Breast epithelium (tissue), 4 donors: Measurements from ENCODE around the gene R3HDML. TPM values are rescaled to one million over a fixed set of nuclear protein-coding genes. Genes with fewer than 3 reads are reported as not detected.

Experiments used
- DNase-seq, 2 donors: peaks; one replicate each; pipeline ENCODE4 v3.0.0-alpha.2; 2019; ENCODE audit warnings: low spot score in 2 of 2
- H3K27ac ChIP-seq, 2 donors: fragments of 200-600 bp; sonication (generic) in 1 of 2; one replicate each; pipeline ENCODE4 v1.5.1; 2016 to 2019; ENCODE audit warnings: mild to moderate bottlenecking in 1 of 2
- H3K27me3 ChIP-seq, 2 donors: fragments of 200-600 bp; sonication (generic) in 1 of 2; one replicate each; pipeline versions ENCODE4 v1.5.1 to v1.6.0; 2017 to 2019; ENCODE audit warnings: control low read depth in 1 of 2, mild to moderate bottlenecking in 1 of 2
- H3K36me3 ChIP-seq: fragments of 200-600 bp; one replicate; pipeline ENCODE4 v1.5.1; 2019
- H3K4me1 ChIP-seq, 2 donors: fragments of 200-600 bp; sonication (generic); one replicate each; pipeline ENCODE4 v1.5.1; 2016 to 2019; ENCODE audit warnings: control low read depth in 1 of 2
- H3K4me3 ChIP-seq, 3 donors: fragments of 200-600 bp; sonication (generic); 1 replicate in 2 of 3; 2 replicates in 1 of 3; pipeline ENCODE4 v1.5.1; 2016 to 2019; ENCODE audit warnings: mild to moderate bottlenecking in 3 of 3, moderate library complexity in 2 of 3
- H3K9me3 ChIP-seq, 2 donors: fragments of 200-600 bp; sonication (generic) in 1 of 2; one replicate each; pipeline ENCODE4 v1.5.1; 2016 to 2019; ENCODE audit warnings: control low read depth in 1 of 2
- POLR2A ChIP-seq: fragments of 450-650 bp; IDR thresholded peaks from one replicate; pipeline ENCODE4 v1.6.1; 2016; ENCODE audit warnings: antibody characterized with exemption, mild to moderate bottlenecking, moderate library complexity
- POLR2AphosphoS5 ChIP-seq, 3 donors: sonication (generic); formaldehyde crosslinking; IDR thresholded peaks; one replicate each; pipeline ENCODE4 v1.6.1; 2017; ENCODE audit warnings: antibody characterized with exemption in 3 of 3
- intact Hi-C: fragments of 100-400 bp; cut with DNase I; formaldehyde crosslinking; loops from one replicate; pipeline ENCODE4 v1.15.1; 2023; ENCODE audit warnings: low total_unique reads
- total RNA-seq, 3 donors: library from RNA; depleted of rRNA; stranded (reverse); fragments of >200 nt; gene quantifications; one replicate each; pipeline ENCODE4 v1.1.0, GENCODE V29; 2016
- TF ChIP-seq, protein P1 (sequence below), 3 donors: fragments of 450-650 bp; IDR thresholded peaks; one replicate each; pipeline ENCODE4 v1.5.1; 2016 to 2017; ENCODE audit warnings: antibody characterized with exemption in 3 of 3, mild to moderate bottlenecking in 3 of 3, moderate library complexity in 3 of 3

The R3HDML gene
- total RNA-seq, 3 donors from 2014 or later: not detected

- H3K4me1 ChIP-seq: no peaks in the 10 kb centered on the region
- H3K9me3 ChIP-seq: no peaks in the 10 kb centered on the region
- intact Hi-C loops: no loop called here
- H3K27me3 ChIP-seq: peaks cover 0 to 6% of the 10 kb centered on the region in 2 donors
- TF ChIP-seq, protein P1, sequence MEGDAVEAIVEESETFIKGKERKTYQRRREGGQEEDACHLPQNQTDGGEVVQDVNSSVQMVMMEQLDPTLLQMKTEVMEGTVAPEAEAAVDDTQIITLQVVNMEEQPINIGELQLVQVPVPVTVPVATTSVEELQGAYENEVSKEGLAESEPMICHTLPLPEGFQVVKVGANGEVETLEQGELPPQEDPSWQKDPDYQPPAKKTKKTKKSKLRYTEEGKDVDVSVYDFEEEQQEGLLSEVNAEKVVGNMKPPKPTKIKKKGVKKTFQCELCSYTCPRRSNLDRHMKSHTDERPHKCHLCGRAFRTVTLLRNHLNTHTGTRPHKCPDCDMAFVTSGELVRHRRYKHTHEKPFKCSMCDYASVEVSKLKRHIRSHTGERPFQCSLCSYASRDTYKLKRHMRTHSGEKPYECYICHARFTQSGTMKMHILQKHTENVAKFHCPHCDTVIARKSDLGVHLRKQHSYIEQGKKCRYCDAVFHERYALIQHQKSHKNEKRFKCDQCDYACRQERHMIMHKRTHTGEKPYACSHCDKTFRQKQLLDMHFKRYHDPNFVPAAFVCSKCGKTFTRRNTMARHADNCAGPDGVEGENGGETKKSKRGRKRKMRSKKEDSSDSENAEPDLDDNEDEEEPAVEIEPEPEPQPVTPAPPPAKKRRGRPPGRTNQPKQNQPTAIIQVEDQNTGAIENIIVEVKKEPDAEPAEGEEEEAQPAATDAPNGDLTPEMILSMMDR (IDR thresholded peaks at IDR 0.05): no peak
- no peak for TF ChIP-seq POLR2A
- no peak for TF ChIP-seq POLR2AphosphoS5 (IDR thresholded peaks at IDR 0.05)
- no peak for DNase-seq
- no peak overlapping the region for H3K4me3 ChIP-seq
- H3K27ac ChIP-seq: no peak overlapping the region
- no peaks in the 10 kb centered on the region for H3K36me3 ChIP-seq
Observed at GRCh38 chr20:44328428-44328827, 8.4 kb upstream of the R3HDML start.

DNA sequence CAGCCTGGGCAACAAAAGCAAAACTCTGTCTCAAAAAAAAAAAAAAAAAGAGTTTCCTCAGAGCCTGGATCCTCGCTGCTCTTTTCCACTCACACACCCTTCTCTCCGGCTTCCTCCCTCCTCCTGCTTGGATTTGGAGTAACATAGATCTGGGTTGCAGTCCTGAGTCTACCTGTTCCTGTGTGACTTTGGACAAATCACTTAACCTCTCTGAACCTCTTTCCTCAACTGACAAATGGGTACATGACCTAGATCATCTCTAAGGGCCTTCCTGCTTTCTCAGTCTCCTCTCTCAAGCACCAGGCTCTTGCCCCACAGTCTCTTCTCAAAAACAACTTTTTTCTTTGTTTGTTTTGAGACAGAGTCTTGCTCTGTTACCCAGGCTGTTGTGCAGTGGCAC is 5.6 kb upstream of the R3HDML start:
- Histone ChIP-seq H3K4me3 (no peak overlapping the region), H3K9me3 (no peaks in the 10 kb centered on the region), H3K27me3 (peaks cover 0 to 6% of the 10 kb centered on the region in 2 donors), H3K36me3 (no peaks in the 10 kb centered on the region), H3K4me1 (no peaks in the 10 kb centered on the region), H3K27ac (no peak overlapping the region)
- DNase-seq: no peak
- intact Hi-C loops: no loop called here
- TF ChIP-seq, protein P1 (IDR thresholded peaks at IDR 0.05): no peak
- no peak for TF ChIP-seq POLR2AphosphoS5 (IDR thresholded peaks at IDR 0.05)
- no peak for TF ChIP-seq POLR2A

- intact Hi-C loops: no loop called here
- DNase-seq: no peak
- H3K27me3 ChIP-seq: peaks cover 0 to 8% of the 10 kb centered on the region in 2 donors
- no peak overlapping the region for H3K4me3 ChIP-seq
- TF ChIP-seq, protein P1 (IDR thresholded peaks at IDR 0.05): no peak
- no peak for TF ChIP-seq POLR2AphosphoS5 (IDR thresholded peaks at IDR 0.05)
- TF ChIP-seq POLR2A: no peak
- H3K36me3 ChIP-seq: no peaks in the 10 kb centered on the region
- H3K9me3 ChIP-seq: no peaks in the 10 kb centered on the region
- no peaks in the 10 kb centered on the region for H3K4me1 ChIP-seq
- H3K27ac ChIP-seq: no peak overlapping the region
Observed at GRCh38 chr20:44334306-44334705, 2.5 kb upstream of the R3HDML start.

DNA sequence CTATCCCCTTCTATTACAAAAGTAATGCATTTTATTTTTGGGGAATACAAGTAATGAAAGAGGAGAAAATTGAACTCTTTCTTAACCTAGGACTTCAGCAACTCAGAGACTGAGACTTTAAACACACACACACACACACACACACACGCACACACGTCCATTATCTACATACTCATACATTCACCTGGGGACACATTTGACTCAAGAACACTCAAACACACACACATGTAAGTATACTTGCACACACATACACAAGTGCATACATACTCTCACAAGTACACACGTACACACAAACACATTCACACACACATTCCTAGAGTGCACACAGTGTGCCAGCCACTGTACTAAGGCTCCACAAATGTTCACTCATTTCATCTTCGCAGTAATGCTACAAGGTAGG is 2.1 kb upstream of the R3HDML start:
- H3K27ac ChIP-seq: no peak overlapping the region
- H3K4me1 ChIP-seq: no peaks in the 10 kb centered on the region
- H3K27me3 ChIP-seq: peaks cover 0 to 8% of the 10 kb centered on the region in 2 donors
- DNase-seq: no peak
- H3K9me3 ChIP-seq: no peaks in the 10 kb centered on the region
- no peak overlapping the region for H3K4me3 ChIP-seq
- H3K36me3 ChIP-seq: no peaks in the 10 kb centered on the region
- no peak for TF ChIP-seq POLR2A
- no peak for TF ChIP-seq POLR2AphosphoS5 (IDR thresholded peaks at IDR 0.05)
- TF ChIP-seq, protein P1 (IDR thresholded peaks at IDR 0.05): no peak
- intact Hi-C loops: no loop called here

GRCh38 chr20:44335675-44336074 is 1.2 kb upstream of the R3HDML start:
- Histone ChIP-seq H3K4me1 (no peaks in the 10 kb centered on the region), H3K27ac (no peak overlapping the region), H3K27me3 (peaks cover 0 to 8% of the 10 kb centered on the region in 2 donors), H3K9me3 (no peaks in the 10 kb centered on the region), H3K36me3 (no peaks in the 10 kb centered on the region), H3K4me3 (no peak overlapping the region)
- TF ChIP-seq, protein P1 (IDR thresholded peaks at IDR 0.05): no peak
- TF ChIP-seq POLR2A: no peak
- no peak for TF ChIP-seq POLR2AphosphoS5 (IDR thresholded peaks at IDR 0.05)
- intact Hi-C loops: no loop called here
- no peak for DNase-seq
